G401 (cell line): Measurements from ENCODE around the gene BROX. TPM values are rescaled to one million over a fixed set of nuclear protein-coding genes. Genes with fewer than 3 reads are reported as not detected.
A peak's percentile ranks its signal among the peaks of the same experiment; 100 is the strongest.
"Not testable (repeated sequence)": the region's sequence is repeated elsewhere in the genome, so short reads cannot be mapped to it uniquely, and the experiment has no call there.

ENCODE experiments used
- DNase-seq: peaks from one replicate; pipeline ENCODE4 v3.0.0-alpha.2; 2015; ENCODE audit warnings: low spot score
- in situ Hi-C: cut with HindIII; loops from 2 replicates; pipeline ENCODE4 v1.10.0; 2016; ENCODE audit warnings: low sequenced_read_pairs, mixed read lengths
- total RNA-seq: library from RNA; depleted of rRNA; stranded (reverse); fragments of >200 nt; shearing (Covaris generic); gene quantifications from 2 replicates; pipeline ENCODE4 v1.2.3, GENCODE V29; 2014; rRNA removed

BROX gene, protein sequence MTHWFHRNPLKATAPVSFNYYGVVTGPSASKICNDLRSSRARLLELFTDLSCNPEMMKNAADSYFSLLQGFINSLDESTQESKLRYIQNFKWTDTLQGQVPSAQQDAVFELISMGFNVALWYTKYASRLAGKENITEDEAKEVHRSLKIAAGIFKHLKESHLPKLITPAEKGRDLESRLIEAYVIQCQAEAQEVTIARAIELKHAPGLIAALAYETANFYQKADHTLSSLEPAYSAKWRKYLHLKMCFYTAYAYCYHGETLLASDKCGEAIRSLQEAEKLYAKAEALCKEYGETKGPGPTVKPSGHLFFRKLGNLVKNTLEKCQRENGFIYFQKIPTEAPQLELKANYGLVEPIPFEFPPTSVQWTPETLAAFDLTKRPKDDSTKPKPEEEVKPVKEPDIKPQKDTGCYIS
- total RNA-seq: 25.4 and 51.2 TPM in 2 replicates

DNA sequence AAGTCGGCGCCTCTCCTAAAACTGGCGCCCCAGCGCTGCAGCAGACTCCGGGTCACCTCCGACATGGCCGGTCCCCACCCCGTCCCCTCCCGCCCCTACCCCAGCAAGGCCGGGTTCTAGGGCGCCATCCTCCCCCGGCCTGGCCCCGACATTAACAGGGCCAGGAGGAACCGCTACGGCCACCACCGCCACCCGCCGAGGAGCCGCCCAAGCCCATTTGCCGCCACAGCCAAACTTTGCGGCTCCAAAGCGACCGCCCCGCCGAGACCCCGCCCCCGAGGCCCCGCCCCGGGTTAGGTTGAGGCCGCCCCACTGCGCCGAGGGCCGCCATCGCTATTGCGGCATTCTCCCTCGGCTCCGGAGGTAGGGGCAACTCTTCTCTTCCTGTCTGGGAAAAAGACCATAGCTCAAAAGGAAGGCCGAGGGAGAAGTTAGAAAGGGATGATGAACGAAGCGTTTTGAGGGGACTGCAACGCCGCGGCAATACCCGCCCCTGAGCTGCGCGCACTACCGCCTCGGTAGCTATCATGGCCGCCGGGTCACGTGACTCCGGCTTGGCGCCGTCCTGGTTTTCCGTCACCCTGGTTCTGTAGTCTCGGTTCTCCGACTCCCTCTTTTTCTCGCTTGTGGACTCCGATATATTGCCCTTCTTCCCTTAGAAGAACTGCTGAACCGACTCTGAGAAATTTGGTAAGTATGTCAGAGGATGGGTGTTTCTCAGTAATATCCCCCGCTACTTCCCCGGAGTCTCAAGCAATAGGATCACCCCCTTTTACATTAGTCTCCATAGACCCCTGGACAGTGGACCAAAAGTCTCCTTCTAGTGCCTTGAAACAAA is at the start of gene BROX, which contains the start of gene AIDA:
Gene BROX, plus strand, starts transcription at position 312 of the 838 bp plus-strand sequence. CDS start 3,136 bp downstream, outside the sequence.
Gene AIDA, minus strand, starts transcription at position 239 of the 838 bp plus-strand sequence. Its CDS starts 174 bp downstream, at position 65.
- DNase-seq: peak; percentile 90
- in situ Hi-C loops: no loop called here

DNA sequence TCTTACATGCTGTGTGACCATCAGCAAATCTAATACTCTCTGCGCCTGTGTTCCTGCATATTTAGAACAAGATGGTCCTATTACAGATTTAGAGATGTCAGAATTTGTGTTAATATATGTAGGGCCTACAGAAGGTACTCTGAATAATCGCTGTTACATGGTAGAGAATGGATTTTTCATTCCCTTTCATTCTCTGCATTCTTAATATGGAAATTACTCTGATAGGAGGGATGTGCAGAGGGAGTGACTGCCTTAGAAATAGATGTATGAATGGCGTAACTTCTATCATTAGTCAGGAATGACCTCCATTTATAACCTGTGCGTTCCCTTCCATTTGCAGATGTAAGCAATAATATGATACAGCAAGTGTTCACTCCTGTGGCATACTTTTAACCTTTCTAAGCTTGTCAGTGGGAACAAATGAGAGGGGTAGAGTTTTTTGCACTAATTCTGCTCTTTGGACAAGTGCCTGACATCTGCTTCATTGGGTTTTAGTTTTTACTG is 48.9 kb upstream of the BROX start:
- in situ Hi-C loops: no loop called here
- DNase-seq: no peak

GRCh38 chr1:222665964-222666363 is 46.4 kb upstream of the BROX start:
- in situ Hi-C loops: no loop called here

GRCh38 chr1:222668184-222668583 is 44.2 kb upstream of the BROX start:
- in situ Hi-C loops, DNase-seq: not testable (repeated sequence)

More at GRCh38 chr1:222665964-222666363, 46.4 kb upstream of the BROX start:
- no peak for DNase-seq

- in situ Hi-C loops, DNase-seq: not testable (repeated sequence)
These were observed 43.3 kb upstream of the BROX start for GRCh38 chr1:222669107-222669506.

GRCh38 chr1:222670110-222670509 is 42.3 kb upstream of the BROX start:
- no peak for DNase-seq
- in situ Hi-C loops: no loop called here

DNA sequence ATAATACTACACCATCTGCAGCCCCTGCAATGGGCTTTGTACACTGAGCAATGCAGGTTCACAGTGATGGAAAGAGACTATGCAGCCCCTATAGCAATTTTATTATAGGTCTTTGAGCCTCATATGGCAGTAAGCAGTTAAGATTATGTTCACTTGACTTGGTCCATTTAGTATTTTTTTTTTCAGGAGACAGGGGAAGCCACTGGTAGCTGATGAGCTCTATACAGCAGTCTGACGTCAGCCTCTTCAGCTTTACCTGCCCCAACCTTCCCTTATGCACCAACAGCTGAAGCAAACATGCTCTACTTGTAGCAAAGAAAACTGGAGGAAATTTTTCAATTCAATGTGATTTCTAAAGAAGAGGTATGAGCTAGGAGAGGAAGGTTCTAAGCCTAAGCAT is 32.3 kb upstream of the BROX start:
- in situ Hi-C loops: no loop called here

GRCh38 chr1:222691016-222691415 is 21.3 kb upstream of the BROX start:
- in situ Hi-C loops: no loop called here
- DNase-seq: no peak

More for the DNA sequence above, 32.3 kb upstream of the BROX start:
- no peak for DNase-seq

DNA sequence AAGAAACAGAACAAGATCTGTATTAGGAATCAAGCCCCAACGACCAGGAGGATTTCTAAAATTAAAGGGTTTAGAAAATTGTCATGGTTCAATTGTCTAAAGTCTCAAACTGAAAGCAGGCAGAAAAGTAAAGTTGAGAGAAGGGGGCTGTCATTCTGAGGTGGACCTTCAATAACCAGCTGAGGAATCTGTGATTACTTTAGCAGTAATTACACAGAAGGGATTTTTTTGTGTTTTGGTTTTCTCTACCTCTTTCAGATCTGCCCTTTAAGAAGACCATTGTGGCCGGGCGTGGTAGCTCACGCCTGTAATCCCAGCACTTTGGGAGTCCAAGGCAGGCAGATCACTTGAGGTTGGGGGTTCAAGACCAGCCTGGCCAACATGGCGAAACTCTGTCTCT is 17.4 kb upstream of the BROX start:
- no peak for DNase-seq
- in situ Hi-C loops: no loop called here

GRCh38 chr1:222696741-222697140 is 15.6 kb upstream of the BROX start:
- in situ Hi-C loops: no loop called here
- no peak for DNase-seq

DNA sequence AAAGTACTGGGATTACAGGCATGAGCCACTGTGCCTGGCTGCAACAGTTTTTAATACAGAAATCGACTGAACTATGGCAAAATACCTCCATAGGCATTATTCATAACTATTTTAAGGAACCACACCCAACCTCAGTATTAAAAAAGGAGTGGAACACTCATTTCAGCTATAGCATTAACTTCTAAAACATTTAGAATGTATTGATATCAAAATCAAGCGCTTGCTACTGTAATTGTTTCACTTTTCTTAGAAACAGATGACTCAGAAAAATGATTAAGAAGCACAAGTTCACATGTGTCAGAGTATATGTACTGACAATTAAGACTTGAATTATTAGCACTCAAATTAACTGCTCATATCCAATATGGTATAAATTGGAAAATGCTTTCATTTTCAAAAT is 15.2 kb upstream of the BROX start:
- in situ Hi-C loops: no loop called here
- DNase-seq: no peak

DNA sequence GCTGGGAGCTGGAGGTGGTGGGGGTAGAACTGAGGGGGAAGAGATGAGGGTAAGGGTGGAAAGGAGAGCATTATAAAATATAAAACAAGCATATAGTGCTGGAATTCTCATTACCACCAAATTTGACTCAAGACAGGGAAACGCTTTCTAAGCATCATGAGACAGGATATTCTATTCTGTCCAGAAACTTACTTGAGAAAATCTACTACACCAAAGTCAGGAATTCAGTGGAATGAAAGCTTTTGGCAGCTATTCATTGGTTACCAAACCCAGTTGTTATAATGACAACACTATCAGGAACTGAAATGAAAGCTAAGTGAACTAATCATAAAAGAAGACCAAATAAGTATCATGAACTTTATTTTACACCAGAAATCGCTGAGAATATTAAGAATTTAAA is 14.5 kb upstream of the BROX start:
- no peak for DNase-seq
- in situ Hi-C loops: no loop called here

GRCh38 chr1:222702210-222702609 is 10.2 kb upstream of the BROX start:
- no peak for DNase-seq
- in situ Hi-C loops: no loop called here

GRCh38 chr1:222704260-222704659 is 8.1 kb upstream of the BROX start:
- no peak for DNase-seq
- in situ Hi-C loops: no loop called here

DNA sequence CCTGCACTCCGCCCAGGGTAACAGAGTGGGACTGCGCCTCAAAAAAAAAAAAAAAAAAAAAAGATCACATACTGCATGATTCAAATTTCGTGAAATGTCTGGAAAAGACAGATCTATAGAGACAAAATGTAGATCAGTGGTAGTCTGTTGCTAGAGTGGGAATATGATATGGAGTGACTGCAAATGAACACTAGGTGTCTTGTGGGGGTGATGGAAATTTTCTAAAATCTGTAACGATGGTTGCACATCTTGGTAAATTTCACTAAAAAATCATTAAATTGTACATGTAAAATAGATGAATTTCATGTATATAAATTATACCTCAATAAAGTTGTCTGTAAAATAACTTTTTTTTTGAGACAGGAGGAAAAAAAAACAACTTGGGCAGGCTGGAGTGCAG is 5.5 kb upstream of the BROX start:
- in situ Hi-C loops: no loop called here
- DNase-seq: no peak

DNA sequence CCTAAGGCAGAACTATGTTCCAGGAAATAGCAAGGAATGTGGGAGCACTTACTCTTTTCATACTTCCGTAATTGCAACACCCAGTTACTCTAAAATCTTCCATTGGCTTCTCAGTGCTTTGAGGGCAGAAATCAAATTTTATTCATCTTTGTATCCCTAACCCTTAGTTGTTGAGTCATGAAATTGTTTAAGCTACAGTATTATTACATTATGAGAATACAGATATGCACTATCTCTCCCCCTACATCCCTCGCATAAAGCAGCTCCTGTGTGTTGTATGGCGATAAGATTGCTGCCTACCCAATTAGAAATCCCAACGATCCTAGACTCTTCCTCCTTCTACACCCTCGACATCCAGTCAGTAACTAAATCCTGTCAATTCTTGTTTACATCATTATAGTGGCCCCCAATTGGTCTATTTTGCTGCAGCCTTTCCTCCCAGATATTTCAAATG is 2.6 kb upstream of the BROX start:
- DNase-seq: no peak
- in situ Hi-C loops: no loop called here

GRCh38 chr1:222711319-222712252 is 778 bp upstream of the BROX start:
- in situ Hi-C loops: no loop called here
- DNase-seq: peak; percentile 52

DNA sequence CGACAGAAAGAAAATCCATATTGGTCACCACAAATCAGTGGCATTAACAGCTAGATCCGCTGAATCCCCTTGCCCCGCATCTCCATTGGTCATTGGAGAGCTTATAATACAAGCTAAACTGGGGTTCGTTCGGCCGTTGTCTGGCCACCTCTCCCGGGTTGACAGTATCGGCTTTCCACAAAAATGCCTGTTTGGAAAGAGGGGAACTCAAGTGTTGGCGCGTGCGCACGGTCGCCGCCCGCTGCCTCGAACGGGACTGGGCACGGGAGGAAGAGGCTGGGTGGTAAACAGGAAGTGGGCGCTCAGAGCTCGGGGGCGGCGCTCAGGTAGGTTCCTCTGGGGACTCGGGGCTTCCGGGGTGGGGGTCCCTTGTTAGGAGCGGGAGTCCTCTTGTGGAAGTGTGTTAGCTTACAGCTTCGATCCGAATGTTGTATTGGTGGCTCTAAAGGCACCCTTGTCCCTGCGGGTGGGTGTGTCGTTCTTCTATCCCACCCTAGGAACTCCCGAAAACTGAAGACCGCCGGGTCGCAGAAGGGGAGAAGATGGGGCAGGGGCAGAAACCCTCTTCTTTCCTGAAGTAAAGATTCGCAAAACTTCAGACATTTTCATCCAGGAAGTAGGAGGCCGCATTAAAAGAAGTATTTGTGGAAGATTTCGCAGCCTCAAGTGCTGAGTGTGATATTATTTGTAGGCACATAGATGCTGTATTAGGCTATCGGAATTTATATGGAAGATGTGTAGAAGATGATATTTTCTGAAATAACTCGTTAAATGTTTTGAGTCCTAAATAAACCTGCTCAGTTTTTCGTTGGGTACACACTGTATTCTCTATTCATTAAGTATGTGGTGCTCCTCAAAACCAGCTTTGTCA is 962 bp downstream of the BROX start:
- in situ Hi-C loops: no loop called here
- peak; percentile 97 for DNase-seq
